Liver (tissue), 9 donors: ENCODE data around the gene NR4A1. TPM values are rescaled to one million over a fixed set of nuclear protein-coding genes. Genes with fewer than 3 reads are reported as not detected.

ENCODE experiments used
- DNase-seq: peaks from one replicate; pipeline ENCODE4 v3.0.0-alpha.2; 2017; ENCODE audit warnings: low spot score
- H3K27ac ChIP-seq, 2 donors: one replicate each; pipeline ENCODE4 v1.7.0; 2013; ENCODE audit warnings: inconsistent platforms in 2 of 2, low read length in 2 of 2, control low read depth in 1 of 2, low read depth in 1 of 2, mild to moderate bottlenecking in 1 of 2
- H3K27me3 ChIP-seq, 4 donors: one replicate each; pipeline versions ENCODE4 v1.6.1 to v1.7.0; 2013; ENCODE audit warnings: low read length in 3 of 4, inconsistent platforms in 1 of 4, mild to moderate bottlenecking in 1 of 4, moderate library complexity in 1 of 4; ENCODE audit not compliant: control insufficient read depth in 4 of 4, insufficient read depth in 4 of 4
- H3K36me3 ChIP-seq, 4 donors: one replicate each; pipeline versions ENCODE4 v1.6.1 to v1.7.0; 2013; ENCODE audit warnings: low read length in 3 of 4, mild to moderate bottlenecking in 3 of 4, low read depth in 1 of 4, moderate library complexity in 1 of 4; ENCODE audit not compliant: control insufficient read depth in 4 of 4, insufficient read depth in 3 of 4
- H3K4me1 ChIP-seq, 4 donors: one replicate each; pipeline versions ENCODE4 v1.6.1 to v1.7.0; 2013; ENCODE audit warnings: low read length in 3 of 4, mild to moderate bottlenecking in 3 of 4, moderate library complexity in 1 of 4; ENCODE audit not compliant: control insufficient read depth in 4 of 4, insufficient read depth in 4 of 4
- H3K4me3 ChIP-seq, 3 donors: one replicate each; pipeline versions ENCODE4 v1.6.1 to v1.7.0; 2013; ENCODE audit warnings: low read length in 3 of 3, control low read depth in 1 of 3, low read depth in 1 of 3, mild to moderate bottlenecking in 1 of 3
- H3K9ac ChIP-seq, 2 donors: one replicate each; pipeline ENCODE4 v1.7.0; 2013; ENCODE audit warnings: low read length in 2 of 2, mild to moderate bottlenecking in 2 of 2, moderate library complexity in 2 of 2, control low read depth in 1 of 2, low read depth in 1 of 2
- H3K9me3 ChIP-seq, 4 donors: one replicate each; pipeline versions ENCODE4 v1.6.1 to v1.7.0; 2013; ENCODE audit warnings: low read length in 3 of 4; ENCODE audit not compliant: control insufficient read depth in 4 of 4
- ATF3 ChIP-seq: IDR thresholded peaks from 2 replicates; pipeline ENCODE4 v1.6.1; 2016; ENCODE audit warnings: antibody characterized with exemption
- CTCF ChIP-seq: fragments of 150-350 bp; IDR thresholded peaks from 2 replicates; pipeline ENCODE4 v1.5.1; 2017; ENCODE audit warnings: improper control_type of control experiment, low read depth, low read length; ENCODE audit not compliant: missing input control
- EGR1 ChIP-seq, 2 donors: IDR thresholded peaks; 2 replicates each; pipeline ENCODE4 v1.6.1; 2016 to 2018; ENCODE audit warnings: antibody characterized with exemption in 2 of 2, low read depth in 2 of 2
- FOXA1 ChIP-seq: IDR thresholded peaks from 2 replicates; pipeline ENCODE4 v1.6.1; 2016; ENCODE audit warnings: antibody characterized with exemption
- FOXA2 ChIP-seq: IDR thresholded peaks from 2 replicates; pipeline ENCODE4 v1.6.1; 2016; ENCODE audit warnings: antibody characterized with exemption
- GABPA ChIP-seq, 2 donors: IDR thresholded peaks in 1 of 2; conservative IDR thresholded peaks in 1 of 2; 2 replicates each; pipeline ENCODE4 v1.6.1; 2016; ENCODE audit warnings: antibody characterized with exemption in 2 of 2, mild to moderate bottlenecking in 1 of 2, moderate library complexity in 1 of 2
- HNF4A ChIP-seq, 2 donors: conservative IDR thresholded peaks; 2 replicates each; pipeline ENCODE4 v1.6.1; 2016; ENCODE audit warnings: antibody characterized with exemption in 2 of 2, mild to moderate bottlenecking in 2 of 2
- HNF4G ChIP-seq: IDR thresholded peaks from 2 replicates; pipeline ENCODE4 v1.6.1; 2016; ENCODE audit warnings: antibody characterized with exemption
- JUND ChIP-seq, 2 donors: IDR thresholded peaks; 2 replicates each; pipeline ENCODE4 v1.6.1; 2016; ENCODE audit warnings: antibody characterized with exemption in 2 of 2
- MAX ChIP-seq: IDR thresholded peaks from 2 replicates; pipeline ENCODE4 v1.6.1; 2016; ENCODE audit warnings: antibody characterized with exemption
- NR2F2 ChIP-seq: IDR thresholded peaks from 2 replicates; pipeline ENCODE4 v1.6.1; 2016; ENCODE audit warnings: antibody characterized with exemption
- RAD21 ChIP-seq, 2 donors: IDR thresholded peaks; 2 replicates each; pipeline ENCODE4 v1.6.1; 2016; ENCODE audit warnings: antibody characterized with exemption in 2 of 2, mild to moderate bottlenecking in 2 of 2
- REST ChIP-seq: IDR thresholded peaks from 2 replicates; pipeline ENCODE4 v1.6.1; 2016; ENCODE audit warnings: antibody characterized with exemption, mild to moderate bottlenecking
- RXRA ChIP-seq, 2 donors: IDR thresholded peaks; 2 replicates each; pipeline ENCODE4 v1.6.1; 2017 to 2018; ENCODE audit warnings: antibody characterized with exemption in 2 of 2, mild to moderate bottlenecking in 1 of 2
- SP1 ChIP-seq: IDR thresholded peaks from 2 replicates; pipeline ENCODE4 v1.6.1; 2018; ENCODE audit warnings: antibody characterized with exemption, mild to moderate bottlenecking
- TAF1 ChIP-seq: conservative IDR thresholded peaks from 2 replicates; pipeline ENCODE4 v1.6.1; 2016; ENCODE audit warnings: antibody characterized with exemption, mild to moderate bottlenecking
- YY1 ChIP-seq: IDR thresholded peaks from 2 replicates; pipeline ENCODE4 v1.6.1; 2016; ENCODE audit warnings: antibody characterized with exemption, mild to moderate bottlenecking
- ZBTB33 ChIP-seq: IDR thresholded peaks from 2 replicates; pipeline ENCODE4 v1.6.1; 2016; ENCODE audit warnings: antibody characterized with exemption
- WGBS: extraction: QIAGEN DNeasy Blood & Tissue Kit; methylation state at CpG from one replicate; pipeline ENCODE4 v1.1.7; 2013; 5-methylcytosine and 5-hydroxymethylcytosine counted together
- polyA plus RNA-seq, 2 donors: library from polyadenylated mRNA; stranded (reverse) in 1 of 2; unstranded in 1 of 2; fragments of 200-250 nt in 1 of 2; fragments of >200 nt in 1 of 2; fragmentation: Nextera tagmentation in 1 of 2; extraction: Ambion mirVana in 1 of 2; gene quantifications; one replicate each; pipeline versions ENCODE4 v1.2.1 to v1.2.3, GENCODE V29; 2013 to 2015
- total RNA-seq, 2 donors: library from RNA; depleted of rRNA; stranded (reverse); fragments of >200 nt; gene quantifications; one replicate each; pipeline ENCODE4 v1.2.3, GENCODE V29; 2014
- donor health status: healthy.
- donor health status: healthy.
- donor health status: healthy.
- donor health status: healthy.
- donor health status: healthy.

NR4A1 gene
- total and polyA plus RNA-seq, 4 donors = 0.79 to 5.8 (median 3.4) TPM

- no peaks in the 10 kb centered on the region for H3K9me3 ChIP-seq
- no peaks in the 10 kb centered on the region for H3K36me3 ChIP-seq
- no peak overlapping the region for H3K27ac ChIP-seq
- no peak for TF ChIP-seq HNF4G
- TF ChIP-seq FOXA2 = no peak
- no peak for TF ChIP-seq ZBTB33
- no peak for TF ChIP-seq ATF3
- TF ChIP-seq TAF1 = no peak
- TF ChIP-seq GABPA (IDR thresholded peaks at IDR 0.05 in 1 of 2, conservative IDR thresholded peaks at IDR 0.05 in 1 of 2) = no peak
- TF ChIP-seq HNF4A (conservative IDR thresholded peaks at IDR 0.05) = no peak
- TF ChIP-seq SP1 = no peak
- no peak for TF ChIP-seq MAX
- TF ChIP-seq CTCF = no peak
- no peak for TF ChIP-seq NR2F2
- TF ChIP-seq RXRA (IDR thresholded peaks at IDR 0.05) = no peak
- TF ChIP-seq FOXA1 = no peak
- TF ChIP-seq YY1 = no peak
- no peak for TF ChIP-seq REST
- TF ChIP-seq RAD21 (IDR thresholded peaks at IDR 0.05) = no peak
- TF ChIP-seq JUND (IDR thresholded peaks at IDR 0.05) = no peak
- TF ChIP-seq EGR1 (IDR thresholded peaks at IDR 0.05; ENCODE audit: low read depth in 2 of 2) = no peak
- peaks cover 0 to 9% (median 6%) of the 10 kb centered on the region in 4 donors for H3K4me1 ChIP-seq
- WGBS = 83% methylated on average over 3 of the region's 3 CpGs
- no peaks in the 10 kb centered on the region for H3K27me3 ChIP-seq
- H3K9ac ChIP-seq = no peak overlapping the region
- no peak overlapping the region for H3K4me3 ChIP-seq
- no peak for DNase-seq
These were observed 10.2 kb upstream of the NR4A1 start for GRCh38 chr12:52041035-52041434.
